K562 treated with DMSO at 1 percent for 48 hours (cell line): ENCODE data around the gene DDX43. TPM values are rescaled to one million over a fixed set of nuclear protein-coding genes. Genes with fewer than 3 reads are reported as not detected.

Experiments
- total RNA-seq: library from RNA; unstranded; fragments of 300-600 nt; gene quantifications from 2 replicates; pipeline ENCODE4 v1.2.3, GENCODE V29; 2022; ENCODE audit warnings: low replicate concordance; ENCODE audit errors: extremely low read depth

DDX43 gene
- total RNA-seq = not detected in 2 replicates

DNA sequence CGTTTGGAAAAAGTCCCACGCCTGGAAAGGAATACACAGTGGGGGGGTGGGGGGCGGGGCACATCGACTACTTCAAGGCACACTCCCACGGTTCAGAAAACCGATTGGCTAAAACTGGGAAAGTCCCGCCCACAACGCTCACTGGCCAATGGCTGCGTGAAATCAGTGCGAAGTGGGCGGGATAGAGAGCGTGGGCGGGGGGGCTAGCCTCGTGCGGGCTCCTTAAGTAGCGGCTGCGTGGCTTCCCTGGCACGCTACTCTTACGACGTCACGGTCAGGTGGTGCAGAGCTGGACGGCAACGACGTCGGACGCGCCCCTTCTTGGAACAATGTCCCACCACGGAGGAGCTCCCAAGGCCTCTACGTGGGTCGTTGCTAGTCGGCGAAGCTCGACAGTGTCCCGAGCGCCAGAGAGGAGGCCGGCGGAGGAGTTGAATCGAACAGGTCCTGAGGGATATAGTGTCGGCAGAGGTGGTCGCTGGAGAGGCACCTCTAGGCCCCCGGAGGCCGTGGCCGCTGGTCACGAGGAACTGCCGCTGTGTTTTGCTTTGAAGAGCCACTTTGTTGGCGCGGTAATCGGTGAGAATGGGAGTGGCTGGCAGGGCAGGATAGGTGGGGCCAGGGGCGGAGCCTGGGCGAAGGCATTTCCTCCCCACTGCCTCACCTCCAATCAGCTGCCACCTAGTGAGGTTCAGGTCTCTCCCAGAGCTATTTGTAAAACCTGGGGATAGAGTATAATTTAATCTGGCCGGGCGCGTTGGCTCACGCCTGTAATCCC, at the start of gene DDX43:
DDX43 (plus strand) TSS at position 252 of the 778 bp plus-strand sequence; CDS start at position 330, 78 bp downstream.

DNA sequence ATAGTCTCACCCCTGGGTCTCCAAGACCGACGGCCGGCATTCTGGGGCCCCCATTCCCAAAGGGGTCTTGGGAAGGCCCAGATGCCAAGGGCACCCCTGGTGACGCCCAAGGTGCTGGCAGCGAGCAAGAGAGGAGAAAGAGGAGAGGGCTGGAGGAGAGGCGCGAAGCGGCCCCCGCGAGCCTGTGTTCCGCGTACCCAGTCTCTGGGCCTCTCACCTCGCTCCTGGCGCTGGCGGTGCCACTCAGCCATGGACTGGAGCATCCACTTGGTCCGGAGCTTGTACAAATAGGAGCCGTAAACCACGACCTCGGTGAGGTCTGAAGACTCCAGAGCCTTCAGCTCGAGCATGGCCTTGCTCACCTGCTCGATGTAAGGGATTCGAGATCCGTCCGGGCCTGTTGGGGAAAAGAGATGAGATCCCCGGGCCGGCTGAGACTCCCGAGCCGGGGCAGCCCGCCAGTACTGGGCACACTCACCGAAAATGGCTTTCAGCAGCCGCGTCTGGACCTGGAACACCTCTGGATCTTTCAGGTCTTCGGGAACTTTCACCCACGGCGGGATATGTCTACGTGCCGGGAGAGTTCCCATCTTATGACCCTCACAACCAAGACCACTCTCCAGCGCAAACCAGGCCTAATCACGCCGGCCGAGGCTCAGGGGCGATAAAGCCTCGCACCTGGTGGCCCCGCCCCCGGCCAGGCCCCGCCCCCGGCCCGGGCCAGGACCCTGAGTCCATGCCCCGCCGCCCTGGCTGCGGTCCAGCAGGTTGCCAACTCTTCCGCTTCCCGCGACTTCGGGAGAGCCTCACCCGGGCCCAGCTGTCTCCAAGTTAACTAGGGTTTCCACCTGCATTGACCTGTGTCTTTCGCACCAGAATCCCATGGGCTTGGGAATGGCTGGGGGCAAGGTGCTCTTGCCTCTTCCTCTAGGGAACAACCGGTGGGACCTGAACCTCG, 40.7 kb upstream of the DDX43 start, which contains the start of gene DPPA5:
DPPA5 (minus strand) TSS at position 641 of the 958 bp plus-strand sequence; CDS start at position 590, 51 bp downstream.

DNA sequence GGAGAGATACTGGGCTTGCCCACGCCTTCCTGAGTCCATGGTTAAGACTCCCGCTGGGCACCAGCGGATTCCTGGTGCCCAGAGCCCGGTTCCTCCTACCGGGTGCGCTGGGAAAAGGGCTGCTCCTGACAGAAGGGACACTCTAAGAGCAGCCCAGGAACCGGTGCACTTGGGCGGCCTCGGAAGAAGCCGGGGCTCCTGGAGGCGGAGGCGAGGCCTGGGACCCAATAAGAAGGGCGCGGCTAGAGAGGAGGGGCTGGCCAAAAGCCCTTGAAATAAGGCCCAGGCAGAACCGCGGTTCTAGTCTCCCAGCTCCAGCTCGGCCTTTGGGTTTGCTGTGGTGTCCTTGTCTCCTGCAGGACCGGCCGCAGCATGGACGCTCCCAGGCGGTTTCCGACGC, 32.3 kb upstream of the DDX43 start, which contains the start of gene KHDC3L:
KHDC3L (plus strand) TSS at position 301 of the 400 bp plus-strand sequence; CDS start at position 373, 72 bp downstream.

GRCh38 chr6:73369563-73369962, 25.1 kb upstream of the DDX43 start, which contains the start of gene OOEP:
OOEP (minus strand) TSS chr6:73369897; CDS start chr6:73369792, 105 bp downstream.

DNA sequence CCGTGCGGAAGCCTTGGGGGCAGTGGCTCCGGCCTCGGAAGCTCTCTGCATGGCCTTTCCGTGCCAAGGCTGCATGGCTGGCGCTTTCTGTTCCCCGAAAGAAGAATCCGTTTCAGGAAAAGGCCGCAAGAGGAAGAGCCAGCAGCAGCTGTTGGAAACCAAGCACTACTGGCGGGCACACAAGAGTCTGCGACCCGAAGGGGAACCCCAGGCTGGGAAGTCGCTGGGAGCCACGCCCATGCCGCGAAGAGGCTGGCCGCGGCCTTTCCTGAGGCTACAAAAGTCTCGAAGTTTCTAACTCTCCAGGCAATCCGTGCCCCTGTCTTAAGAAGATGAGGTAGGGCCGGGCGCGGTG, 57.5 kb downstream of the DDX43 start, which contains the start of gene CGAS:
CGAS (minus strand) TSS at position 191 of the 355 bp plus-strand sequence; CDS start at position 75, 116 bp downstream.

GRCh38 chr6:73461537-73462350, 67.1 kb downstream of the DDX43 start, which contains the start of gene MTO1:
MTO1 (plus strand) TSS chr6:73461737; CDS start chr6:73461855, 118 bp downstream.

Other genes with a start within 250 kb of the DDX43 start
- gene KHDC1L, start 169.3 kb upstream of the DDX43 start, total RNA-seq = not detected in 2 replicates
- not detected in 2 replicates for gene KHDC1, start 131.6 kb upstream of the DDX43 start, total RNA-seq
- gene DPPA5, start 40.6 kb upstream of the DDX43 start, total RNA-seq = not detected in 2 replicates
- not detected in 2 replicates for gene KHDC3L, start 32.2 kb upstream of the DDX43 start, total RNA-seq
- gene OOEP, start 24.9 kb upstream of the DDX43 start, total RNA-seq = not detected in 2 replicates
- gene CGAS, start 57.5 kb downstream of the DDX43 start, total RNA-seq = not detected in 2 replicates
- not detected in 2 replicates for gene MTO1, start 66.9 kb downstream of the DDX43 start, total RNA-seq
- gene EEF1A1, start 126.2 kb downstream of the DDX43 start, total RNA-seq = 9,763 and 9,792 TPM in 2 replicates